ENCODE data around the gene NSG2. TPM values are rescaled to one million over a fixed set of nuclear protein-coding genes. Genes with fewer than 3 reads are reported as not detected.

The NSG2 gene
- total RNA-seq, 4 donors from 2014 or later, result not detected

GRCh38 chr5:174082286-174082685 lies 36.8 kb downstream of the NSG2 start:
- Histone ChIP-seq H3K36me3 (no peaks in the 10 kb centered on the region), H3K27ac (no peak overlapping the region), H3K4me3 (no peak overlapping the region), H3K9me3 (no peaks in the 10 kb centered on the region), H3K4me1 (no peaks in the 10 kb centered on the region), H3K27me3 (no peaks in the 10 kb centered on the region)
- intact Hi-C loops (cut with DNase I; ENCODE audit: low total_unique reads) (no loop called here), in situ Hi-C loops (cut with MboI; ENCODE audit: low sequenced_read_pairs in 4 of 4) (no loop called here)
- ATAC-seq (no peak), DNase-seq (no peak)
- TF ChIP-seq POLR2A (IDR thresholded peaks at IDR 0.05) (no peak), CTCF (IDR thresholded peaks at IDR 0.05 in 4 of 5, conservative IDR thresholded peaks at IDR 0.05 in 1 of 5) (no peak)

GRCh38 chr5:174083056-174083827 lies 37.7 kb downstream of the NSG2 start:
- ATAC-seq (no peak), DNase-seq (no peak)
- H3K36me3 ChIP-seq, result no peaks in the 10 kb centered on the region
- H3K27ac ChIP-seq, result no peak overlapping the region
- TF ChIP-seq CTCF (IDR thresholded peaks at IDR 0.05 in 4 of 5, conservative IDR thresholded peaks at IDR 0.05 in 1 of 5), result no peak
- TF ChIP-seq POLR2A (IDR thresholded peaks at IDR 0.05), result no peak
- intact Hi-C loops (cut with DNase I; ENCODE audit: low total_unique reads), result no loop called here
- H3K9me3 ChIP-seq, result no peaks in the 10 kb centered on the region
- no peak overlapping the region for H3K4me3 ChIP-seq
- H3K4me1 ChIP-seq, result no peaks in the 10 kb centered on the region
- H3K27me3 ChIP-seq, result no peaks in the 10 kb centered on the region
- in situ Hi-C loops (cut with MboI; ENCODE audit: low sequenced_read_pairs in 4 of 4), result no loop called here

GRCh38 chr5:174084691-174085154 lies 39.2 kb downstream of the NSG2 start:
- peaks cover 0 to 6% (median 0%) of the 10 kb centered on the region in 3 donors for H3K27me3 ChIP-seq
- DNase-seq (no peak), ATAC-seq (no peak)
- intact Hi-C loops (cut with DNase I; ENCODE audit: low total_unique reads), result no loop called here
- no peaks in the 10 kb centered on the region for H3K4me1 ChIP-seq
- H3K27ac ChIP-seq, result no peak overlapping the region
- TF ChIP-seq CTCF (IDR thresholded peaks at IDR 0.05 in 4 of 5, conservative IDR thresholded peaks at IDR 0.05 in 1 of 5), result no peak
- TF ChIP-seq POLR2A (IDR thresholded peaks at IDR 0.05), result no peak
- no peaks in the 10 kb centered on the region for H3K36me3 ChIP-seq
- no peaks in the 10 kb centered on the region for H3K9me3 ChIP-seq
- H3K4me3 ChIP-seq, result no peak overlapping the region
- in situ Hi-C loops (cut with MboI; ENCODE audit: low sequenced_read_pairs in 4 of 4), result no loop called here

GRCh38 chr5:174086751-174087150 lies 41.2 kb downstream of the NSG2 start:
- in situ Hi-C loops (cut with MboI; ENCODE audit: low sequenced_read_pairs in 4 of 4) (no loop called here), intact Hi-C loops (cut with DNase I; ENCODE audit: low total_unique reads) (no loop called here)
- no peaks in the 10 kb centered on the region for H3K36me3 ChIP-seq
- no peaks in the 10 kb centered on the region for H3K4me1 ChIP-seq
- no peak overlapping the region for H3K4me3 ChIP-seq
- H3K9me3 ChIP-seq, result no peaks in the 10 kb centered on the region
- TF ChIP-seq POLR2A (IDR thresholded peaks at IDR 0.05) (no peak), CTCF (IDR thresholded peaks at IDR 0.05 in 4 of 5, conservative IDR thresholded peaks at IDR 0.05 in 1 of 5) (no peak)
- DNase-seq, result no peak
- H3K27me3 ChIP-seq, result peaks cover 0 to 10% (median 4%) of the 10 kb centered on the region in 3 donors
- H3K27ac ChIP-seq, result no peak overlapping the region
- ATAC-seq, result no peak
